GM12874 (cell line): ENCODE data around the gene STBD1.

ENCODE experiments used
- TF ChIP-seq, protein P1 (sequence below): IDR thresholded peaks from 2 replicates; pipeline ENCODE4 v1.5.1; 2011; ENCODE audit warnings: low read depth, mild to moderate bottlenecking, control low read depth, low read length, moderate library complexity; ENCODE audit not compliant: insufficient read depth

The STBD1 gene

DNA sequence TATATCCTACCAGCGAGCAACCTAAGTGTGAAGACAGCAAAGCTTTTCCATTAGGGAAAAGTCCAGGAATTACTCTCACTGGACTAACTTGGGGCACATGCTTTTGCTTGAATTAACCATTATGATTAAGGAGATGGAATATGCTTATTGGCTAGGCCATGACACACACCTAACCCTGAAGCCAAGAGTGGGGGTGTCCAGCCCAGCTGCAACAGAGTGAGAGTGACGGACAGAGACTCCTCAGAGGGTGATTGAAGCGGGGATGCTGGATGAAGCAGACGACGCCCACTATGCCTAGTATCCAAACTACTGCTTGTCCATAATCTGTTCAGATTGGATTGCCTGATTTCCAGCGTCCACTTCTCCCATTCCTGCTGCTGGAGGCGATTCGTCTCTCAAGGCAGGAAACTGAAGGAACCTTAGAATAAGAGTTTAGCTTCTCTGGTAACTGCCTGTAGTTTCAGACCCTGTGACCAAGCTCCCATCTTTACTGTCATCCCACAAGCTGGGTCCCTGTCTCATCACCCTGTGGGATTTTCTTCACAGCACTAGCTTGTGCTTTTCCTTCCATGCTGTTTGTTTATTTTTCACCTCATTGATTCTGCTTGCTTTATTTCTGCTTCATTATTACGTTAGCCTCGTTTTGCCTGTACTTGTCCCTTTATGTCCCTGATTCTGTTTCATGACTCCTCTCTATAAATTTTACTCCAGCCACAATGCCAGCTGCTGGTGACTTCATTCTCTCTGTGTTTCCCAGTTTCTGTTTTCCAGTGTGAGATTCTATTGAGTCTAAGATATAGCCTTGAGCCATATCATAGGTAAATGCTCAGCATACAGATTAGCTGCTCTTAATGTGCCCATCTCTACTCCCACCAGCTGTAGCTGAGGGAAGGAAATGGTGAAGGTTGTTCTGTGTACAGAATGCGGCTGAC, 36.0 kb upstream of the STBD1 start:
- TF ChIP-seq, protein P1, sequence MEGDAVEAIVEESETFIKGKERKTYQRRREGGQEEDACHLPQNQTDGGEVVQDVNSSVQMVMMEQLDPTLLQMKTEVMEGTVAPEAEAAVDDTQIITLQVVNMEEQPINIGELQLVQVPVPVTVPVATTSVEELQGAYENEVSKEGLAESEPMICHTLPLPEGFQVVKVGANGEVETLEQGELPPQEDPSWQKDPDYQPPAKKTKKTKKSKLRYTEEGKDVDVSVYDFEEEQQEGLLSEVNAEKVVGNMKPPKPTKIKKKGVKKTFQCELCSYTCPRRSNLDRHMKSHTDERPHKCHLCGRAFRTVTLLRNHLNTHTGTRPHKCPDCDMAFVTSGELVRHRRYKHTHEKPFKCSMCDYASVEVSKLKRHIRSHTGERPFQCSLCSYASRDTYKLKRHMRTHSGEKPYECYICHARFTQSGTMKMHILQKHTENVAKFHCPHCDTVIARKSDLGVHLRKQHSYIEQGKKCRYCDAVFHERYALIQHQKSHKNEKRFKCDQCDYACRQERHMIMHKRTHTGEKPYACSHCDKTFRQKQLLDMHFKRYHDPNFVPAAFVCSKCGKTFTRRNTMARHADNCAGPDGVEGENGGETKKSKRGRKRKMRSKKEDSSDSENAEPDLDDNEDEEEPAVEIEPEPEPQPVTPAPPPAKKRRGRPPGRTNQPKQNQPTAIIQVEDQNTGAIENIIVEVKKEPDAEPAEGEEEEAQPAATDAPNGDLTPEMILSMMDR: no peak

DNA sequence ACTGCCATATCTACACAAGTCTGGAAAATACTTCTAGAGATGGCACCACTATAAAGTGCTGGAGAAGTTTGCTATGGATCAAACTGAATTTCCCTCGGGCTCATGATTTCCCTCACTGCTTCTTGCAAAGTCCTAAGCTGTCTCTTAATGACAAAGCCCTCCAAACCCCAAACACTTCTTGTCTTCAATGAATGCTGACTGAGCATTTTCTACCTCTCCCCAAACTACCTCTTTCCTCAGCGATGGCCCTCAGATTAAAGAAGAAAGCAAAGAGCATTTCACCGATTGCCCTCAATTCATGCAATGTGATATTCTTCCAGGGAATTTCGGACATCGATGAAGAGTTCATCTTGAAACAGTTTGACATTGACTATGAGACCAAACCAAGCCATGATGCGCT, 35.3 kb upstream of the STBD1 start:
- TF ChIP-seq, protein P1: no peak

DNA sequence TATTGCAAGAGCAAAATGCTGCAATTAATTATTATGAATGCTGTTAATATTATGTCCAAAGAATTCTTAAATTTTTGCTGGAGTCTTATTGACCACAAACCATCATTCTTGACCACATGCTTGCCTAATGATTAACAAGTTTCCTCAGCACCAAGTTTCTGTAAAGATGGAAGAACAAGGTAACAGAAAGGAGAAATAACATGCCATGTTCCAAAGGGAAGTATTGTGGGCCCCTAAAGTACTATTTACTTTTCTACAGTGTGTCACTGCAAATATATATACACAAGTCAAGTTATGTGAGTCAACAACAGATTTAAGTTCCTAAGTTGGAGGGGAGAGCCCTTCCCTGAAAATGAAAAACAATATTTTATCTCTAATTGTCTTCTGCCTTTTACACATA, 34.5 kb upstream of the STBD1 start:
- TF ChIP-seq, protein P1: no peak

DNA sequence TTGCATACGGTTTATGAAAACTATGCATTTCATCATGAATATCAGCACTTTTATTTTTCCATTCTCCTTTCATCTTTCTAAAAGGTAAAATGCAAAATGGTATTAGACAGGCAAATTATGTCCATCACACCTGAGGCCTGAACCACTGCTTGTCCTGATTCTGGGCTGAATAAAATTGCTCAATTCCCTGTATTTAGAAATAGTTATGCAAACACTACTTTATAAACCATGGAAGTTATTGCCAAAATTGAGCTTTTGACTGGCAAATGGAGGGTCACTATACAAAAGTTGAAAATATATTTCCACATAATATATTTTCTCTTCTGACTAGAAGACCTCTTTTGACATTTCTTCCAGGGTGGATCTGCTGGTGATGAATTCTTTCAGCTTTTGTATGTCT, 34.0 kb upstream of the STBD1 start:
- TF ChIP-seq, protein P1: no peak

DNA sequence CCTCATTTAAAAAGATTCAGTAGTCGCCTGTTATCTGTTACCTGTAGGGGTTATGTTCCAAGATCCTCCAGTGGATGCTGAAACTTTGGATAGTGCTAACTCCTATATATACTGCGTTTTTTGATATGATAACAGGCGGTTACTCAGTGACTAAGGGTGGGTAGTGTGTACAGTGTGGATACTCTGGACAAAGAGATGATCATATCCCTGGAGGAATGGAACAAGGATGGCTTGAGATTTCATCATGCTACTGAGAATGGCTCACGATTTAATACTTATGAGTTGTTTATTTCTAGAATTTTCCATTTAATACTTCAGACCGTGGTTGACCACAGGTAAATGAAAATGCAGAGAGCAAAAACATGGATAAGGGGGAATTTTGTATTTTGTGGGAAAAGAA, 33.5 kb upstream of the STBD1 start:
- TF ChIP-seq, protein P1: no peak

DNA sequence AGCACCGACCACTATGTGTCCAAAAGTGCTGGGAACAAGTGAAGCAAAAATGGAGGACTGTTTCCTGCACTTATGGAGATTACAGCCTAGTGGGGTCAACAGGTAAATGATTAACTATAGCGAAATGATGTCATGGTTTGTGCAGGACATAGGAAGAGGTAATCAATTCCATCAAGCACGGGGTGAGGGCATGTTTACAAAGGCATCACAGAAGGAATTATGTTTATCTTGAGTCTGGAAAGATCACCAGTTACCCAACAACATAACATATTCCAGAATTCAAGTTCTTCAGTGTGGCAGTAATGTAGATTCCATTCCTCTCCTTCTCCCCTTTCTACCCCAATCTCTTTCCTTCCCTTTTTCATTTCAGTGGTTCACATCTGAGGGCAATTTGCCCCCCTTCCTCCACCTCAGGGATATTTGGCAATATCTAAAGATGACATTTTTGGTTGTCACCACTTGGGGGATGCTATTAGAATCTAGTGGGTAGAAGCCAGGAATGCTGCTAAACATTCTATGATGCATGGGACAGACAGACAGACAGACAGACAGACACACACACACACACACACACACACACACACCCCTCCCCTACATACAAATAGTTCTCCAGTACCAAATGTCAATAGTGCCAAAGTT, 30.9 kb upstream of the STBD1 start:
- TF ChIP-seq, protein P1: no peak

DNA sequence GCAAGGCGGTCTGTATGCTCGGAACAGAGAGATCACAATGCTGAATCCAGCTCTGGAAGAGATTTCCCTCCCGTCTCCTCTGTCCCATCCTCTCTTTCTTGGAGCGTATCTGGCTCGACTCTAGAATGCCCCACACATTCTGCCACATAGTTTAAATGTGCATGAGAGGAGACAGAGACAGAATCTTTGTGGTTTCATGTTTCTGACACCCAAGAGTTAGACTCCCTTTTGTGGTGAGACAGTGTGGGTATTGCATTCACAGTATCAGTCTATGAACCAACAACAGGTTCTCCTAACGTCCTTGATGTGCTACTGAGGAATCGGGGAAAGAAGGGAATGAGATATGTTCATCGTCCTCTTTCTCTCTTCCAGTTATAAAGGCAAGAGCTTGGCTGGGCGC, 29.7 kb upstream of the STBD1 start:
- TF ChIP-seq, protein P1: no peak
